HG03064 (cell line): Measurements from ENCODE around the gene SARM1.

Experiments used
- ATAC-seq: cut with Tn5 transposase; IDR thresholded peaks from one replicate; pipeline ENCODE4 v1.9.1; 2021; ENCODE audit warnings: low read depth; ENCODE audit not compliant: unreplicated experiment

SARM1 gene

GRCh38 chr17:28392491-28392890 lies 21.0 kb downstream of the SARM1 start:
- no peak for ATAC-seq

- no peak for ATAC-seq
Observed at GRCh38 chr17:28394337-28395116, 23.0 kb downstream of the SARM1 start.

GRCh38 chr17:28395426-28395825 lies 23.9 kb downstream of the SARM1 start:
- ATAC-seq = no peak

- ATAC-seq = no peak
Observed at GRCh38 chr17:28395968-28396367, 24.5 kb downstream of the SARM1 start.

- no peak for ATAC-seq
Observed at GRCh38 chr17:28396635-28397239, 25.2 kb downstream of the SARM1 start.

- ATAC-seq = no peak
Observed at GRCh38 chr17:28397275-28397674, 25.8 kb downstream of the SARM1 start.

- no peak for ATAC-seq
Observed at GRCh38 chr17:28397687-28398279, 26.3 kb downstream of the SARM1 start.

- no peak for ATAC-seq
Observed at GRCh38 chr17:28398280-28398981, 26.9 kb downstream of the SARM1 start.

- no peak for ATAC-seq
Observed at GRCh38 chr17:28399808-28400207, 28.3 kb downstream of the SARM1 start.

GRCh38 chr17:28402224-28402630 lies 30.7 kb downstream of the SARM1 start:
- ATAC-seq = no peak

GRCh38 chr17:28402844-28403243 lies 31.4 kb downstream of the SARM1 start:
- no peak for ATAC-seq

GRCh38 chr17:28404007-28404406 lies 32.5 kb downstream of the SARM1 start:
- ATAC-seq = no peak

GRCh38 chr17:28404461-28404811 lies 32.9 kb downstream of the SARM1 start:
- ATAC-seq = no peak

- ATAC-seq = no peak
Observed at GRCh38 chr17:28404812-28405570, 33.5 kb downstream of the SARM1 start.

GRCh38 chr17:28405632-28406472 lies 34.4 kb downstream of the SARM1 start, which contains the start of gene SLC46A1:
TSS of gene SLC46A1 (minus strand) at chr17:28406212. CDS start at chr17:28406114, 98 bp downstream.
- ATAC-seq = no peak

- no peak for ATAC-seq
Observed at GRCh38 chr17:28406473-28406814, 35.0 kb downstream of the SARM1 start.

GRCh38 chr17:28407130-28407973 lies 35.9 kb downstream of the SARM1 start:
- no peak for ATAC-seq

- no peak for ATAC-seq
Observed at GRCh38 chr17:28407974-28408306, 36.4 kb downstream of the SARM1 start.

- no peak for ATAC-seq
Observed at GRCh38 chr17:28412099-28412498, 40.6 kb downstream of the SARM1 start.
